Neuronal stem cell (in vitro differentiated cells): ENCODE data around the gene TCF7L1.

Source experiments
- DNase-seq: peaks from one replicate; pipeline ENCODE4 v3.0.0-alpha.2; 2013; ENCODE audit warnings: low spot score
- H2AFZ ChIP-seq: one replicate; pipeline ENCODE4 v1.6.1; 2013; ENCODE audit warnings: mild to moderate bottlenecking, low read length, inconsistent platforms
- H2AK5ac ChIP-seq: 2 replicates; pipeline ENCODE4 v1.6.1; 2013; ENCODE audit warnings: low read depth, mild to moderate bottlenecking, inconsistent platforms, low read length, moderate library complexity, mixed read lengths
- H2BK120ac ChIP-seq: 2 replicates; pipeline ENCODE4 v1.6.1; 2013; ENCODE audit warnings: low read depth, mild to moderate bottlenecking, inconsistent platforms, low read length, moderate library complexity, mixed read lengths
- H2BK12ac ChIP-seq: one replicate; pipeline ENCODE4 v1.6.1; 2013; ENCODE audit warnings: low read length, inconsistent platforms
- H2BK15ac ChIP-seq: 2 replicates; pipeline ENCODE4 v1.6.1; 2013; ENCODE audit warnings: mild to moderate bottlenecking, low read length, inconsistent platforms, mixed read lengths
- H2BK5ac ChIP-seq: one replicate; pipeline ENCODE4 v1.6.1; 2013; ENCODE audit warnings: inconsistent platforms, mild to moderate bottlenecking, low read length, moderate library complexity
- H3K14ac ChIP-seq: one replicate; pipeline ENCODE4 v1.6.1; 2013; ENCODE audit warnings: low read length, inconsistent platforms
- H3K18ac ChIP-seq: 2 replicates; pipeline ENCODE4 v1.6.1; 2013; ENCODE audit warnings: low read length, inconsistent platforms
- H3K23ac ChIP-seq: 2 replicates; pipeline ENCODE4 v1.6.1; 2013; ENCODE audit warnings: low read depth, mild to moderate bottlenecking, mixed read lengths, low read length, inconsistent platforms; ENCODE audit not compliant: poor library complexity
- H3K27ac ChIP-seq: replicated peaks from 3 replicates; pipeline ENCODE4 v1.5.1; 2013; ENCODE audit warnings: low read length, inconsistent platforms
- H3K27me3 ChIP-seq, 3 experiments: 2 replicates each; pipeline ENCODE4 v1.6.1; 2013; ENCODE audit warnings: low read length in 3 of 3, mild to moderate bottlenecking in 2 of 3, inconsistent platforms in 1 of 3, low read depth in 1 of 3, mixed read lengths in 1 of 3, moderate library complexity in 1 of 3; ENCODE audit not compliant: control insufficient read depth in 3 of 3, insufficient read depth in 3 of 3
- H3K36me3 ChIP-seq, 2 donors: replicated peaks in 1 of 2; 2 replicates each; pipeline ENCODE4 v1.6.1; 2013; ENCODE audit warnings: low read length in 2 of 2; ENCODE audit not compliant: control insufficient read depth in 2 of 2, insufficient read depth in 2 of 2
- H3K4ac ChIP-seq: 2 replicates; pipeline ENCODE4 v1.6.1; 2013; ENCODE audit warnings: inconsistent platforms, mild to moderate bottlenecking, low read length, moderate library complexity
- H3K4me1 ChIP-seq, 2 donors: 1 replicate in 1 of 2; 2 replicates in 1 of 2; pipeline ENCODE4 v1.6.1; 2013; ENCODE audit warnings: low read length in 2 of 2, low read depth in 1 of 2; ENCODE audit not compliant: control insufficient read depth in 2 of 2, insufficient read depth in 1 of 2
- H3K4me2 ChIP-seq: one replicate; pipeline ENCODE4 v1.6.1; 2013; ENCODE audit warnings: mild to moderate bottlenecking, low read length, inconsistent platforms; ENCODE audit not compliant: insufficient read depth, poor library complexity, severe bottlenecking
- H3K4me3 ChIP-seq, 2 donors: 2 replicates each; pipeline ENCODE4 v1.5.1; 2013; ENCODE audit warnings: low read length in 2 of 2, mild to moderate bottlenecking in 2 of 2, inconsistent platforms in 1 of 2, moderate library complexity in 1 of 2
- H3K79me1 ChIP-seq: one replicate; pipeline ENCODE4 v1.6.1; 2013; ENCODE audit warnings: low read depth, mild to moderate bottlenecking, inconsistent platforms, low read length, moderate library complexity
- H3K9ac ChIP-seq: one replicate; pipeline ENCODE4 v1.6.1; 2013; ENCODE audit warnings: mild to moderate bottlenecking, low read depth, low read length, inconsistent platforms; ENCODE audit not compliant: poor library complexity
- H3K9me3 ChIP-seq, 2 donors: replicated peaks in 1 of 2; 2 replicates each; pipeline versions ENCODE3 to v1.6.1; 2013; ENCODE audit warnings: low read length in 2 of 2, mild to moderate bottlenecking in 2 of 2, inconsistent platforms in 1 of 2, low read depth in 1 of 2, mixed read lengths in 1 of 2, moderate library complexity in 1 of 2; ENCODE audit not compliant: control insufficient read depth in 2 of 2, insufficient read depth in 1 of 2
- H4K8ac ChIP-seq: one replicate; pipeline ENCODE4 v1.6.1; 2013; ENCODE audit warnings: low read depth, mild to moderate bottlenecking, inconsistent platforms, low read length, moderate library complexity
- H4K91ac ChIP-seq: one replicate; pipeline ENCODE4 v1.6.1; 2013; ENCODE audit warnings: low read length, low read depth, mild to moderate bottlenecking, inconsistent platforms; ENCODE audit not compliant: poor library complexity
- WGBS, 2 donors: extraction: QIAGEN DNeasy Blood & Tissue Kit; methylation state at CpG; one replicate each; pipeline ENCODE4 v1.1.7; 2013; ENCODE audit warnings: missing lambda C conversion rate in 2 of 2, mixed read lengths in 1 of 2; ENCODE audit not compliant: insufficient read length in 2 of 2, insufficient replicate concordance in 1 of 2; ENCODE audit errors: extremely low coverage in 2 of 2; 5-methylcytosine and 5-hydroxymethylcytosine counted together

TCF7L1 gene

GRCh38 chr2:85131116-85131515 is 2.1 kb upstream of the TCF7L1 start:
- Histone ChIP-seq H4K8ac (no peak overlapping the region), H3K9ac (no peak overlapping the region), H3K23ac (no peak overlapping the region), H3K27me3 (no peaks in the 10 kb centered on the region), H2BK120ac (no peak overlapping the region), H3K36me3 (peaks cover 0 to 10% of the 10 kb centered on the region in 2 donors), H3K4ac (no peak overlapping the region), H3K4me2 (no peak overlapping the region), H3K4me1 (peaks cover 11 to 14% of the 10 kb centered on the region in 2 donors), H3K79me1 (peaks cover 5% of the 10 kb centered on the region), H3K4me3 (no peak overlapping the region), H2BK12ac (no peak overlapping the region), H3K14ac (no peak overlapping the region), H2BK5ac (no peak overlapping the region), H3K9me3 (no peaks in the 10 kb centered on the region), H4K91ac (no peak overlapping the region), H3K27ac (no peak overlapping the region), H3K18ac (no peak overlapping the region), H2AFZ (no peak overlapping the region), H2AK5ac (no peak overlapping the region), H2BK15ac (no peak overlapping the region)
- peak; percentile 15 for DNase-seq
- no CpG with 5 or more reads among the region's 7 CpGs for WGBS, 2 donors

- DNase-seq, result no peak
- WGBS, 2 donors, result no CpG with 5 or more reads among the region's 14 CpGs
- Histone ChIP-seq H2AK5ac (no peak overlapping the region), H3K14ac (no peak overlapping the region), H2BK15ac (no peak overlapping the region), H3K4ac (no peak overlapping the region), H2AFZ (peak overlapping the region; percentile 98), H2BK5ac (no peak overlapping the region), H3K4me3 (peak overlapping the region in 1 of 2 donors; percentile 95), H3K36me3 (peaks cover 2 to 22% of the 10 kb centered on the region in 2 donors), H2BK120ac (no peak overlapping the region), H3K27ac (no peak overlapping the region), H3K27me3 (peaks cover 0 to 2% (median 0%) of the 10 kb centered on the region in 3 experiments), H2BK12ac (no peak overlapping the region), H3K9ac (no peak overlapping the region), H4K8ac (no peak overlapping the region), H3K79me1 (peaks cover 5% of the 10 kb centered on the region), H4K91ac (no peak overlapping the region), H3K4me1 (peaks cover 14 to 16% of the 10 kb centered on the region in 2 donors), H3K9me3 (no peaks in the 10 kb centered on the region), H3K18ac (no peak overlapping the region), H3K4me2 (peak overlapping the region; percentile 88), H3K23ac (no peak overlapping the region)
Measured at GRCh38 chr2:85132397-85132796, 795 bp upstream of the TCF7L1 start.

- Histone ChIP-seq H2BK120ac (peak overlapping the region; percentile 39), H2BK12ac (peak overlapping the region; percentile 68), H3K18ac (peak overlapping the region; percentile 99), H2BK5ac (peak overlapping the region; percentile 98), H3K27ac (no peak overlapping the region), H4K8ac (no peak overlapping the region), H3K14ac (peak overlapping the region; percentile 84), H3K4ac (peak overlapping the region; percentile 31), H3K9me3 (no peaks in the 10 kb centered on the region), H2AK5ac (peak overlapping the region; percentile 96), H3K23ac (peak overlapping the region; percentile 87), H3K27me3 (peaks cover 0 to 2% (median 0%) of the 10 kb centered on the region in 3 experiments), H3K36me3 (peaks cover 2 to 36% of the 10 kb centered on the region in 2 donors), H3K79me1 (peaks cover 5% of the 10 kb centered on the region), H3K4me3 (peak overlapping the region; percentile 90 to 95), H3K9ac (peak overlapping the region; percentile 91), H4K91ac (no peak overlapping the region), H3K4me1 (peaks cover 14 to 16% of the 10 kb centered on the region in 2 donors), H2BK15ac (peak overlapping the region; percentile 90), H2AFZ (peak overlapping the region; percentile 83), H3K4me2 (peak overlapping the region; percentile 95)
- WGBS, 2 donors, result no CpG with 5 or more reads among the region's 57 CpGs
- DNase-seq, result peak; percentile 41
Measured at GRCh38 chr2:85133751-85134254, 611 bp downstream of the TCF7L1 start.

- H2BK15ac ChIP-seq, result peak overlapping the region; percentile 90
- peak overlapping the region; percentile 39 for H2BK120ac ChIP-seq
- no peak overlapping the region for H4K8ac ChIP-seq
- H2AK5ac ChIP-seq, result peak overlapping the region; percentile 96
- H2AFZ ChIP-seq, result peak overlapping the region; percentile 83
- peaks cover 2 to 38% of the 10 kb centered on the region in 2 donors for H3K36me3 ChIP-seq
- no CpG with 5 or more reads among the region's 45 CpGs for WGBS, 2 donors
- H3K4me3 ChIP-seq, result peak overlapping the region; percentile 90 to 95
- H2BK5ac ChIP-seq, result peak overlapping the region; percentile 98
- H3K4me1 ChIP-seq, result peaks cover 14 to 16% of the 10 kb centered on the region in 2 donors
- peak; percentile 47 for DNase-seq
- H4K91ac ChIP-seq, result no peak overlapping the region
- H3K27ac ChIP-seq, result no peak overlapping the region
- H3K18ac ChIP-seq, result peak overlapping the region; percentile 99
- peak overlapping the region; percentile 84 for H3K14ac ChIP-seq
- H3K4ac ChIP-seq, result no peak overlapping the region
- no peaks in the 10 kb centered on the region for H3K9me3 ChIP-seq
- peak overlapping the region; percentile 95 for H3K4me2 ChIP-seq
- peak overlapping the region; percentile 68 for H2BK12ac ChIP-seq
- peaks cover 5% of the 10 kb centered on the region for H3K79me1 ChIP-seq
- peak overlapping the region; percentile 91 for H3K9ac ChIP-seq
- H3K27me3 ChIP-seq, result peaks cover 0 to 2% (median 0%) of the 10 kb centered on the region in 3 experiments
- peak overlapping the region; percentile 87 for H3K23ac ChIP-seq
Measured at GRCh38 chr2:85134255-85134895, 1.2 kb downstream of the TCF7L1 start.
